ENCODE measurements around the gene BPIFA2. TPM values are rescaled to one million over a fixed set of nuclear protein-coding genes. Genes with fewer than 3 reads are reported as not detected.

Gene BPIFA2
- total RNA-seq, 1 donor from 2014 or later: not detected

GRCh38 chr20:33124994-33125393, 43.0 kb upstream of the BPIFA2 start:
- Histone ChIP-seq H3K4me1 (no peaks in the 10 kb centered on the region), H3K27me3 (no peaks in the 10 kb centered on the region), H3K9me3 (no peaks in the 10 kb centered on the region), H3K27ac (no peak overlapping the region), H3K4me3 (no peak overlapping the region), H3K36me3 (no peaks in the 10 kb centered on the region)
- DNase-seq (ENCODE audit: low spot score in 2 of 2): no peak
- intact Hi-C loops (cut with DNase I): no loop called here
- TF ChIP-seq CTCF (IDR thresholded peaks at IDR 0.05): no peak

- no peaks in the 10 kb centered on the region for H3K27me3 ChIP-seq
- H3K36me3 ChIP-seq: no peaks in the 10 kb centered on the region
- H3K4me3 ChIP-seq: no peak overlapping the region
- no peaks in the 10 kb centered on the region for H3K9me3 ChIP-seq
- no peak for DNase-seq (ENCODE audit: low spot score in 2 of 2)
- intact Hi-C loops (cut with DNase I): no loop called here
- H3K27ac ChIP-seq: no peak overlapping the region
- no peak for TF ChIP-seq CTCF (IDR thresholded peaks at IDR 0.05)
- H3K4me1 ChIP-seq: no peaks in the 10 kb centered on the region
Observed at GRCh38 chr20:33125983-33126382, 42.0 kb upstream of the BPIFA2 start.

- Histone ChIP-seq H3K27ac (no peak overlapping the region), H3K36me3 (no peaks in the 10 kb centered on the region), H3K4me3 (no peak overlapping the region), H3K4me1 (no peaks in the 10 kb centered on the region), H3K27me3 (no peaks in the 10 kb centered on the region), H3K9me3 (no peaks in the 10 kb centered on the region)
- DNase-seq (ENCODE audit: low spot score in 2 of 2): no peak
- no peak for TF ChIP-seq CTCF (IDR thresholded peaks at IDR 0.05)
- intact Hi-C loops (cut with DNase I): no loop called here
Observed at GRCh38 chr20:33127422-33128097, 40.4 kb upstream of the BPIFA2 start.

GRCh38 chr20:33130568-33131061, 37.3 kb upstream of the BPIFA2 start:
- no peaks in the 10 kb centered on the region for H3K4me1 ChIP-seq
- intact Hi-C loops (cut with DNase I): no loop called here
- no peaks in the 10 kb centered on the region for H3K36me3 ChIP-seq
- no peak for DNase-seq (ENCODE audit: low spot score in 2 of 2)
- no peaks in the 10 kb centered on the region for H3K9me3 ChIP-seq
- H3K27ac ChIP-seq: no peak overlapping the region
- H3K27me3 ChIP-seq: no peaks in the 10 kb centered on the region
- TF ChIP-seq CTCF (IDR thresholded peaks at IDR 0.05): no peak
- H3K4me3 ChIP-seq: no peak overlapping the region

- no peak for TF ChIP-seq CTCF (IDR thresholded peaks at IDR 0.05)
- Histone ChIP-seq H3K27ac (no peak overlapping the region), H3K4me1 (no peaks in the 10 kb centered on the region), H3K36me3 (no peaks in the 10 kb centered on the region), H3K27me3 (no peaks in the 10 kb centered on the region), H3K9me3 (no peaks in the 10 kb centered on the region), H3K4me3 (no peak overlapping the region)
- intact Hi-C loops (cut with DNase I): no loop called here
- DNase-seq (ENCODE audit: low spot score in 2 of 2): no peak
Observed at GRCh38 chr20:33131949-33132473, 35.9 kb upstream of the BPIFA2 start.
